HUES48 (cell line): ENCODE results near the gene ABHD12.

Experiments used
- H3K27ac ChIP-seq: one replicate; pipeline ENCODE4 v1.7.0; 2013; ENCODE audit warnings: low read depth, low read length, inconsistent platforms
- H3K27me3 ChIP-seq: 2 replicates; pipeline ENCODE4 v1.6.1; 2013; ENCODE audit warnings: mild to moderate bottlenecking, low read length; ENCODE audit not compliant: control insufficient read depth, insufficient read depth
- H3K36me3 ChIP-seq: 2 replicates; pipeline ENCODE4 v1.6.1; 2013; ENCODE audit warnings: low read length; ENCODE audit not compliant: control insufficient read depth, insufficient read depth
- H3K4me1 ChIP-seq: 2 replicates; pipeline ENCODE4 v1.6.1; 2013; ENCODE audit warnings: mild to moderate bottlenecking, low read length; ENCODE audit not compliant: control insufficient read depth, insufficient read depth
- H3K4me3 ChIP-seq: 2 replicates; pipeline ENCODE4 v1.5.1; 2013; ENCODE audit warnings: mild to moderate bottlenecking, low read depth, low read length
- H3K9ac ChIP-seq: 2 replicates; pipeline ENCODE4 v1.6.1; 2013; ENCODE audit warnings: mild to moderate bottlenecking, low read depth, low read length, moderate library complexity
- H3K9me3 ChIP-seq: 2 replicates; pipeline ENCODE4 v1.6.1; 2013; ENCODE audit warnings: low read length; ENCODE audit not compliant: control insufficient read depth, insufficient read depth

Gene ABHD12

DNA sequence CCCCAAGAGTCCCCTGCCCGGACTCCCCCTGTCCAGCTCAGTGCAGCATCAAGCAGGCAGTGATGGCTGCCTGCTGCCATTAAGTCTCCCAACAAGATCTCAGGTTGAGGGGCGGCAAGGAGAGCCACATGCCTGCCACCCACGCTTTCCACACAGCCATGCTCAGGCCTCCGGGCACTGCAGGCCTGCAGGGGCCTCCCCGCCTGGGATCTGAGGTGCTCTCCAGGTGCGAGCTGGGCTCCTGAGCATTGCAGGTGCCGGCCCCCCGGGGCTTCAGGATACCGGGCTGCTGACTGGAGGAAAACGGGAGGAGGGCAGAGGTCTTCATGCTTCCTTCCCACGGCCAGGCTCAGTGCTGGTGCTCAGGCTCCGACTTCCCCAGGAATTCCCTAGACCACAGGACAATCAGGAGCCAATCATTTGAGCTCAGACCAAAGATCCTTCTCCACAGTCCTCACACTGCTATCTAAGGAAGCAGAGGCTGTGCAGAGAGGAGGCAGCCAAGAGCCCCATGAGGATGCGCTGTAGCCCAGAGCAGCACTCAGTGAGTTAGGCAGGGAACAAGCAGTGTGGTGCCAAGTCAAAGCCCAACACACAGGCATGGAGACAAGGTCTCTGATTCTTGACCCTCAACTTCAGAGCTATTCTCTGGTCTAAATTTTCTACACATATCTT lies 90.0 kb downstream of the ABHD12 start:
- no peaks in the 10 kb centered on the region for H3K4me1 ChIP-seq
- no peaks in the 10 kb centered on the region for H3K9me3 ChIP-seq
- H3K36me3 ChIP-seq: peaks cover 32% of the 10 kb centered on the region
- no peak overlapping the region for H3K4me3 ChIP-seq
- no peak overlapping the region for H3K27ac ChIP-seq
- H3K27me3 ChIP-seq: no peaks in the 10 kb centered on the region
- no peak overlapping the region for H3K9ac ChIP-seq

DNA sequence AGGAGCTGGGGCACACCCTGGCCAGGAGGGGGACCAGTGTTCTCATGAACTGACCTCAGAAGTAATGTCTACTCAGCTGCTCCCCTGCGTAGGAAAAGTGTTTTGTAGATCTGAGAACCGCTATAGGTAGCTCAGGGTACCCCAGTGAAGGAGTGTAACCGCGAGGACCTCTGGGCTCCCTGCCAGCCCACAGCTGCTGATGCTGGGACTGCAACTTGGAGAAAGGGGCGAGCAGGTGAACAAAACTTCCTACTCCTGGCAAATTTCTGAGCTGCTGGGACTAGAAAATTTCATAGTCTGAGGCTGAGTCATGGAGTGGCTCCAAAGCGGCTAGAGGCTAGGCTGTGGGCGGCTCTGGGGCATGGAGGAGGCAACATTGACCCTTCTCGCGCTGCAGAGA lies 90.8 kb downstream of the ABHD12 start:
- Histone ChIP-seq H3K27me3 (no peaks in the 10 kb centered on the region), H3K9me3 (no peaks in the 10 kb centered on the region), H3K4me1 (no peaks in the 10 kb centered on the region), H3K9ac (no peak overlapping the region), H3K27ac (no peak overlapping the region), H3K4me3 (no peak overlapping the region), H3K36me3 (peaks cover 32% of the 10 kb centered on the region)

DNA sequence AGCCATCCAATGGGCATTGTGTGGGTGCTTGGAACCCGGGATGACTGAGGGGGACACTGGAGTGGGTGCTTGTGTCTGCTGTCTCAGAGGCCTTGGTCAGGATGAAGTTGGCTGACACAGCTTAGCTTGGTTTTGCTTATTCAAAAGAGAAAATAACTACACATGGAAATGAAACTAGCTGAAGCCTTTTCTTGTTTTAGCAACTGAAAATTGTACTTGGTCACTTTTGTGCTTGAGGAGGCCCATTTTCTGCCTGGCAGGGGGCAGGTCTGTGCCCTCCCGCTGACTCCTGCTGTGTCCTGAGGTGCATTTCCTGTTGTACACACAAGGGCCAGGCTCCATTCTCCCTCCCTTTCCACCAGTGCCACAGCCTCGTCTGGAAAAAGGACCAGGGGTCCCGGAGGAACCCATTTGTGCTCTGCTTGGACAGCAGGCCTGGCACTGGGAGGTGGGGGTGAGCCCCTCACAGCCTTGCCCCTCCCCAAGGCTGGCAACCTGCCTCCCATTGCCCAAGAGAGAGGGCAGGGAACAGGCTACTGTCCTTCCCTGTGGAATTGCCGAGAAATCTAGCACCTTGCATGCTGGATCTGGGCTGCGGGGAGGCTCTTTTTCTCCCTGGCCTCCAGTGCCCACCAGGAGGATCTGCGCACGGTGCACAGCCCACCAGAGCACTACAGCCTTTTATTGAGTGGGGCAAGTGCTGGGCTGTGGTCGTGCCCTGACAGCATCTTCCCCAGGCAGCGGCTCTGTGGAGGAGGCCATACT lies 93.3 kb downstream of the ABHD12 start:
- Histone ChIP-seq H3K4me1 (no peaks in the 10 kb centered on the region), H3K4me3 (no peak overlapping the region), H3K9me3 (no peaks in the 10 kb centered on the region), H3K27me3 (no peaks in the 10 kb centered on the region), H3K9ac (no peak overlapping the region), H3K36me3 (peaks cover 14% of the 10 kb centered on the region), H3K27ac (no peak overlapping the region)

DNA sequence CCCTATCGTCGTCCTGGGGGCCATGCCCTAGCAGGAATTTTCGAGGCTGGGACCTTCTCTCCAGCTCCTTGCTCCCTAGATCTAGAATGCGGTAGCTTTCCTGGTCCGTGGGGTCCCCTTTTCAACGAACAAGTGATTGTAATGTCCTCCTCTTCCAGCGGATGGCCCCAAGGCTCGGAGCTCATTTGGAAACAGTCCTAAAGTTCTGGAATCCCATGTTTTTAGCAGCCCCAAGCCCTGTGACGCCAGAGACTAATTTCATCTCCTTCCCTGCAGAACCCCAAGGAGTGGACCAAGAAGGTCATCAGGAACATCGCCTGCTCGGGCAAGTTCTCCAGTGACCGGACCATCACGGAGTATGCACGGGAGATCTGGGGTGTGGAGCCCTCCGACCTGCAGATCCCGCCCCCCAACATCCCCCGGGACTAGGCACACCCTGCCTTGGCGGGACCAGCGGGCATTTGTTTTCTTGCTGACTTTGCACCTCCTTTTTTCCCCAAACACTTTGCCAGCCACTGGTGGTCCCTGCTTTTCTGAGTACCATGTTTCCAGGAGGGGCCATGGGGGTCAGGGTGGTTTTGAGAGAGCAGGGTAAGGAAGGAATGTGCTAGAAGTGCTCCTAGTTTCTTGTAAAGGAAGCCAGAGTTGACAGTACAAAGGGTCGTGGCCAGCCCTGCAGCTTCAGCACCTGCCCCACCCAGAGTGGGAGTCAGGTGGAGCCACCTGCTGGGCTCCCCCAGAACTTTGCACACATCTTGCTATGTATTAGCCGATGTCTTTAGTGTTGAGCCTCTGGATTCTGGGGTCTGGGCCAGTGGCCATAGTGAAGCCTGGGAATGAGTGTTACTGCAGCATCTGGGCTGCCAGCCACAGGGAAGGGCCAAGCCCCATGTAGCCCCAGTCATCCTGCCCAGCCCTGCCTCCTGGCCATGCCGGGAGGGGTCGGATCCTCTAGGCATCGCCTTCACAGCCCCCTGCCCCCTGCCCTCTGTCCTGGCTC lies 94.2 kb downstream of the ABHD12 start:
- no peaks in the 10 kb centered on the region for H3K27me3 ChIP-seq
- no peaks in the 10 kb centered on the region for H3K9me3 ChIP-seq
- no peak overlapping the region for H3K4me3 ChIP-seq
- no peak overlapping the region for H3K9ac ChIP-seq
- H3K4me1 ChIP-seq: no peaks in the 10 kb centered on the region
- no peak overlapping the region for H3K27ac ChIP-seq
- H3K36me3 ChIP-seq: peaks cover 11% of the 10 kb centered on the region

DNA sequence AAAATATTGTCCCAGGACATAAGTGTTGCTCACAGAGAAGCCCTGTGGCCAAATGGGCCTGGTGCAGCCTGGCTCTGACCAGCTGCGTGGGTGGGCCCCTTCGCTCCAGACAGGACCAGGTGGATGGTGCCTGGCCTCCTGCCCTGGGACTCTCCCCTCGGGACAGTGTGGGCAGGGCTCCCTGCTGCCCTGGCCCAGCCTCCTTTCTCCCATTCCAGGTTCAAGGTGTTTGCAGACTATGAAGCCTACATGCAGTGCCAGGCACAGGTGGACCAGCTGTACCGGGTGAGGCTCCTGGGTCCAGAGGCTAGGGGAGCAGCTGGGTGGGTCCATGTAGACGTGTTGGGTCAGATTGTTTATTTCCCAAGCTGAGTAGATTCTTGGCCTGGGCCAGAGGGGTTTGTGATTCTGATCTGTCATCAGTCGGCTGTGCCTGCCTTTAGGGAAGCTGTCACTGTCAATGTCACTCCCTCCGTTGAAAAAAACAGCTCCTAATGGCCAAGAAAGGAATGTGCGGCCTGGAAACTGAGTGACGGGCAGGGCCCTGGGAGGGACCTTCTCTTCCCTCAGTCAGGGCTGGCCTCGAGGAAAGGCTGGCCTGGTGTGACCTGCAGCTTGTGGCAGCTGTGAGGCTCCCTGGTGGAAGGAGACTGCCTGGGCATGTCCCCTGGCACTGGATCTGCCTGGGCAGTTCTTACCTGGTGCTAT lies 95.1 kb downstream of the ABHD12 start:
- H3K27me3 ChIP-seq: no peaks in the 10 kb centered on the region
- peaks cover 14% of the 10 kb centered on the region for H3K36me3 ChIP-seq
- no peaks in the 10 kb centered on the region for H3K4me1 ChIP-seq
- no peak overlapping the region for H3K4me3 ChIP-seq
- no peak overlapping the region for H3K9ac ChIP-seq
- H3K9me3 ChIP-seq: no peaks in the 10 kb centered on the region
- H3K27ac ChIP-seq: no peak overlapping the region

DNA sequence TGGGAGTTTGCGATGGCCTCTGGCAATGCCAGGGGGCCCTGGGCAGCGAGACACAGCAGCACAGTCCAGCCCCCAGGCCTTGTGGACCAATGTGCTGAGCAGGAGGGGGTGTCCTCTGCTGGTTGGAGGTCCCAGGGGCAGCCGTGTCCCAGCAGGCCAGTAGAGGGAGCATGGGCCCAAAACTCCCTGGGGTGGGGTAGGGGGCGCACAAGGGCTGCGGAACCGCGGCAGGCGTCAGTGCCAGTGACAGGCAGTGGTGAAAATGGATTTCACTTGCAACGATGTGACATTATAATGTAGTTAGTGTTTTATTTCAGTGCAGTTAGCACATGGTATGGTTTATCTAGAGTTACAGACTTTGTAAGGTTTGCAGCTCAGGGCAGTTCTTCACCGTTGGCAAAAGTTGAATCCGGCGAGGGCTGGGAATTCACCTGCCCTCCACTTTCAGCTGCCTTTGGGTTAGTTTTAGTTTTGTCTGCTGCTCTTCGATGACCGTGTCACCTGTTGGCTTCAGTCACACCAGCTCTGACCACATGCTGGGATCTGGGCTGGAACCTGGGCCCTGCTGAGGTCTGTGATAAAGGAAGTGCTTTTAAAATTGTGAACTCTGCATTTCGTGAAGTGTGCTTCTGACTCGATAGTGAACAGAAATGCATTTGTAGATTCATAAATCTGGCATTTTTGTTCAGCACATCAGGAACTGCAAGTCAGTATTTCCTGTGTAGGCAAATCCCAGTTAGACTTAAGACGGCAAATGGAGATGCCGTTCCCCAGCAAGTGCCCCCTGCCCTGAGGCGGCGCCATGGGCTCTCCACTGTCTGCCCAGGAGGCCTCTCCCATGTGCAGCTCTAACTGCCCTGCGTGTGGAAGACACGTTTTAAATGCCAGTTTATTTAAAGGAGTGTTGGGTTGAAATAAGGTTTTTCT lies 95.9 kb downstream of the ABHD12 start:
- H3K9me3 ChIP-seq: no peaks in the 10 kb centered on the region
- H3K27ac ChIP-seq: no peak overlapping the region

DNA sequence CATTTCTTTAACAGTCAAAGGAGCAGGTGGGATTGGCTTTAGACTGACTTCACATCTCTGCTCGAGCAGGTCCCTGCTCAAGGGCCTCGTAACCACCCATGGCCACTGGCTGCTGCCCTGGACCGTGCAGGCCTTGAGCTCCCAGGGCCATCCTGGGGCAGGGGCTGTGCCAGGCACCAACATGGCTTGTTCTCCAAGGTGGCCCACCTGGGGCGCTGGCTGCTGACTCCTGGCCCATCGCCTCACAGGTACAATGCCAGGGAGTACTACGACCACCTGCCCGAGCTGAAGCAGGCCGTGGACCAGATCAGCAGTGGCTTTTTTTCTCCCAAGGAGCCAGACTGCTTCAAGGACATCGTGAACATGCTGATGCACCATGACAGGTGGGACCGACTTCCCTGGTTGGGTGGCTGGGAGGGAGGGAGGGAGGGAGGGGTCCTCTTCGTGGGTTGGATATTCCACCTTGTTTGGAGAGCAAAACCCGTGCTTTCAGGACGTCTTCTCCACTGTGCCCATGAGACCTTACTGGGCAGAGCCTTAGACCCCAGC lies 96.7 kb downstream of the ABHD12 start:
- no peak overlapping the region for H3K4me3 ChIP-seq
- H3K27me3 ChIP-seq: no peaks in the 10 kb centered on the region
- no peaks in the 10 kb centered on the region for H3K9me3 ChIP-seq
- no peak overlapping the region for H3K27ac ChIP-seq
- no peak overlapping the region for H3K9ac ChIP-seq
- H3K36me3 ChIP-seq: peaks cover 28% of the 10 kb centered on the region
- no peaks in the 10 kb centered on the region for H3K4me1 ChIP-seq

More for the DNA sequence above, 95.9 kb downstream of the ABHD12 start:
- H3K27me3 ChIP-seq: no peaks in the 10 kb centered on the region
- H3K4me1 ChIP-seq: no peaks in the 10 kb centered on the region
- no peak overlapping the region for H3K4me3 ChIP-seq
- peaks cover 22% of the 10 kb centered on the region for H3K36me3 ChIP-seq
- H3K9ac ChIP-seq: no peak overlapping the region

DNA sequence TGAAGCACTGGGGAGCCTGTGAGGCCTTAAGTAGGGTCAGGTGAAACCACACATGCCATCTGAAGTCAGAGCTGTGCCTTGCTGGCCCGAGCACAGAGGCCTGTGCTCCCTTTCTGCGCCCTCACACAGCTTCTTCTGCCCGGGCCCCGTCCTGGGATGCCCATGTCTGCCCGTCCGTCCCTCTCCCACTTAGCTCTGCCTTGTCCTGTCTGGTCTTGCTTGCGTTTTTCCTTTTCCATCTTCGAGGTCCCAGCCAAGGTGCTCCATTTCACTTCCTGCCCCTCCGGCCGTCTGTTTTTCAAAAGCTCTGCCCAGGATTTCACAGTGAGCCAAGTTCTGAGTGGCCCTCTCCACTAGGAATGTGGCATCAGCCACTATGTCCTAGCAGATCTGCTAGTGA lies 97.1 kb downstream of the ABHD12 start:
- H3K4me3 ChIP-seq: no peak overlapping the region
- H3K27ac ChIP-seq: no peak overlapping the region
- H3K4me1 ChIP-seq: no peaks in the 10 kb centered on the region
- H3K9me3 ChIP-seq: no peaks in the 10 kb centered on the region
- no peaks in the 10 kb centered on the region for H3K27me3 ChIP-seq
- H3K9ac ChIP-seq: no peak overlapping the region
- H3K36me3 ChIP-seq: peaks cover 31% of the 10 kb centered on the region

DNA sequence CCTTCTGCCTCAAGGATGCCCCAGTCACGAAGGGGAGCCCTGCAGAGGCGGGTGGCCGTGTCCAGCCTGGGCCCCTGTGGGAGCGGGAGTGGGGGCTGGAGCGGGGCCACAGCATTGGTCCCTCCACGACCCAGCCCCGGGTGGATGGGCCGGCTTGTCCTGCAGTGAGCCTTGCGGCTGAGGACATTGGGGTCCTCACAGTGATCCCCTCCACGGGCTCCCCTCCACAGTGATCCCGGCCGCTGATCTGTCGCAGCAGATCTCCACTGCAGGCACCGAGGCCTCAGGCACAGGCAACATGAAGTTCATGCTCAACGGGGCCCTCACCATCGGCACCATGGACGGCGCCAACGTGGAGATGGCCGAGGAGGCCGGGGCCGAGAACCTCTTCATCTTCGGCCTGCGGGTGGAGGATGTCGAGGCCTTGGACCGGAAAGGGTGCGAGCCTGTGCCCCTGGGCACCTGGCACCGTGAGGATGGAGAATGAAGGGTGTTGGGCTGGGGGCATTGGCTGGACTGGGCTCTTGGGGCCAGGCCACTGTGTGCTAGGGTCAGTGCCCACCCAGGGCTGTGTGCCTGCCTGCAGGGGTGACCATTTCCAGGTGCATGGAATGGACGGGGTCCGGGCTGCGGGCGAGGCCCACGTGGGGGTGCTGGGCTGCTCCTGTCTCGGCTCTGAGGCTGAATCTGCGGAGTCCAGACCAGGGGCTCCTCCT lies 98.3 kb downstream of the ABHD12 start:
- H3K27me3 ChIP-seq: no peaks in the 10 kb centered on the region
- peaks cover 35% of the 10 kb centered on the region for H3K36me3 ChIP-seq
- no peaks in the 10 kb centered on the region for H3K4me1 ChIP-seq

More for the DNA sequence above, 98.3 kb downstream of the ABHD12 start:
- no peak overlapping the region for H3K27ac ChIP-seq
- no peak overlapping the region for H3K9ac ChIP-seq
- no peaks in the 10 kb centered on the region for H3K9me3 ChIP-seq
- no peak overlapping the region for H3K4me3 ChIP-seq
